Common myeloid progenitor, CD34-positive (primary cell): ENCODE results near the gene TEFM.
"Not testable (repeated sequence)": the region's sequence is repeated elsewhere in the genome, so short reads cannot be mapped to it uniquely, and the experiment has no call there.

Experiments
- CTCF ChIA-PET: fragments of 350-600 bp; sonication (Branson Sonifier 250); formaldehyde crosslinking; loops from one replicate; lab custom pipeline; 2021; ENCODE audit warnings: antibody characterized with exemption; lab: Charles Lee
- POLR2A ChIA-PET: fragments of 350-600 bp; sonication (Branson Sonifier 250); formaldehyde crosslinking; loops from one replicate; lab custom pipeline; 2021; ENCODE audit warnings: antibody characterized with exemption; lab: Charles Lee
- DNase-seq, 3 donors: peaks; one replicate each; pipeline versions ENCODE4 v3.0.0 to v3.0.0-alpha.2; 2013
- H3K27ac ChIP-seq, 2 experiments: 1 replicate in 1 of 2; 2 replicates in 1 of 2; pipeline ENCODE4 v1.7.0; 2013; ENCODE audit warnings: inconsistent platforms in 2 of 2, low read length in 2 of 2, mild to moderate bottlenecking in 2 of 2, low read depth in 1 of 2, moderate library complexity in 1 of 2; ENCODE audit not compliant: severe bottlenecking in 2 of 2, insufficient read depth in 1 of 2, poor library complexity in 1 of 2
- H3K27me3 ChIP-seq, 5 experiments: replicated peaks in 2 of 5; 1 replicate in 3 of 5; 2 replicates in 2 of 5; pipeline versions ENCODE4 v1.6.1 to v1.7.0; 2013; ENCODE audit warnings: low read length in 4 of 5, mild to moderate bottlenecking in 2 of 5, moderate library complexity in 2 of 5, inconsistent platforms in 1 of 5; ENCODE audit not compliant: insufficient read depth in 5 of 5, control insufficient read depth in 4 of 5
- H3K36me3 ChIP-seq, 4 experiments: 1 replicate in 2 of 4; 2 replicates in 2 of 4; pipeline versions ENCODE4 v1.6.1 to v1.7.0; 2013; ENCODE audit warnings: low read length in 3 of 4, control low read depth in 1 of 4, mild to moderate bottlenecking in 1 of 4; ENCODE audit not compliant: control insufficient read depth in 4 of 4, insufficient read depth in 4 of 4
- H3K4me1 ChIP-seq, 4 experiments: 1 replicate in 3 of 4; 2 replicates in 1 of 4; pipeline versions ENCODE4 v1.6.1 to v1.7.1; 2013; ENCODE audit warnings: low read length in 3 of 4, mild to moderate bottlenecking in 3 of 4, control low read depth in 1 of 4, inconsistent platforms in 1 of 4, moderate library complexity in 1 of 4; ENCODE audit not compliant: control insufficient read depth in 4 of 4, insufficient read depth in 4 of 4; ENCODE audit errors: control extremely low read depth in 1 of 4
- H3K4me3 ChIP-seq, 7 experiments: 1 replicate in 4 of 7; 2 replicates in 3 of 7; pipeline versions ENCODE4 v1.5.1 to v1.7.0; 2013; ENCODE audit warnings: mild to moderate bottlenecking in 7 of 7, low read length in 6 of 7, moderate library complexity in 6 of 7, inconsistent platforms in 2 of 7, low read depth in 2 of 7, control low read depth in 1 of 7; ENCODE audit not compliant: insufficient read depth in 4 of 7, control insufficient read depth in 1 of 7; ENCODE audit errors: extremely low read depth in 1 of 7
- H3K9me3 ChIP-seq, 5 experiments: 1 replicate in 4 of 5; 2 replicates in 1 of 5; pipeline versions ENCODE4 v1.6.1 to v1.7.1; 2013; ENCODE audit warnings: low read length in 4 of 5, mild to moderate bottlenecking in 2 of 5, inconsistent platforms in 1 of 5, low read depth in 1 of 5, moderate library complexity in 1 of 5; ENCODE audit not compliant: control insufficient read depth in 4 of 5, insufficient read depth in 2 of 5; ENCODE audit errors: control extremely low read depth in 1 of 5
- WGBS: methylation state at CpG from one replicate; pipeline ENCODE4 v1.1.5; 2013; ENCODE audit not compliant: insufficient coverage; 5-methylcytosine and 5-hydroxymethylcytosine counted together

TEFM gene

DNA sequence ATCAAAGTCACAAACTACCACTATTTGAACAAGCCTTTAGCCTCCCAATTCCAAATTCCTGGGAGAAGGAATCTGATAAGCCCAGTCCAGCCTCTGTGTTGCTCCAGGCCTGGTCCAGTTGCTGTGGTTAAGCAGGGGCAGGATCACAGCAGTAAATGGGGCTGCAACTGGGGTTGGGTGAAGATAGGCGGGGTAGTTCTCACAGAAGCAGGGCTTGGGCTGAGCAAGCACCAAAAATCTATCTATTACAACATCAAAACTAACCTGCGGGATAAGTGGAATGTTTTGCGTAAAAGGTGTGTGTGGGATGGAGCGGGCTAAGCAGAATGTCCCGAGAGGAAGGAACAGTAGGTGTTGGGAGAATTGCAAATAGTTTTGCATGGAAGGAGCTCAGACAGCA lies 41.8 kb upstream of the TEFM start:
- no peak for DNase-seq
- ChIA-PET POLR2A (no interaction called here), CTCF (interaction anchor here (1.6 kb wide), 1 partner anchor 9 kb away, joined by 7 read pairs; no protein-coding TSS in a partner anchor)
- H3K4me3 ChIP-seq = no peak overlapping the region
- H3K36me3 ChIP-seq = no peaks in the 10 kb centered on the region
- no peak overlapping the region for H3K27ac ChIP-seq
- no peaks in the 10 kb centered on the region for H3K9me3 ChIP-seq
- H3K4me1 ChIP-seq = peaks cover 2 to 14% (median 12%) of the 10 kb centered on the region in 4 experiments
- no peaks in the 10 kb centered on the region for H3K27me3 ChIP-seq
- 100% methylated on average over 1 of the region's 5 CpGs for WGBS

- DNase-seq = no peak
- Histone ChIP-seq H3K4me3 (no peak overlapping the region), H3K27me3 (no peaks in the 10 kb centered on the region), H3K4me1 (no peaks in the 10 kb centered on the region), H3K27ac (no peak overlapping the region), H3K9me3 (no peaks in the 10 kb centered on the region), H3K36me3 (no peaks in the 10 kb centered on the region)
- 20% methylated on average over 1 of the region's 4 CpGs for WGBS
- POLR2A ChIA-PET = no interaction called here
- CTCF ChIA-PET = no interaction called here
Observed at GRCh38 chr17:30942308-30943079, 36.5 kb upstream of the TEFM start.

GRCh38 chr17:30939051-30939689 lies 33.1 kb upstream of the TEFM start:
- peak in 1 of 3 donors; percentile 12 for DNase-seq
- CTCF ChIA-PET = no interaction called here
- no peaks in the 10 kb centered on the region for H3K36me3 ChIP-seq

DNA sequence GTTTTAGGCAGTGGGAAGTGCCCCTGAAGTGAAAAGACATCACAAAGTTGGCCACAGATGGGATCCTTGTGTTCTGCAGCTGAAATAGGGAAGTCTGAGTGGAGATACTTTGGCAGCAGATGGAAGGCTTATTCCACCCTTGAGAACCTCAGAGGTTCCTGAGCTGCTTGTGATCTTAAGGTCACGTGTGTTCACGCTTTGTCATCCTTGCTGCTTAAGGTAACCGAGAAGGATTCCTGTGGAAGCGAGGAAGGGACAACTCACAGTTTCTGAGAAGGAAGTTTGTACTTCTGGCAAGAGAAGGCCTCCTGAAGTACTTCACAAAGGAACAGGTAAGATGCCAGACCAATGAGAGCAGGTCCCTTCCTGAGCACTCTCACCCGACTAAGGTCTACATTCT lies 27.9 kb upstream of the TEFM start:
- Histone ChIP-seq H3K9me3 (no peaks in the 10 kb centered on the region), H3K27ac (no peak overlapping the region), H3K36me3 (no peaks in the 10 kb centered on the region), H3K4me3 (no peak overlapping the region), H3K4me1 (no peaks in the 10 kb centered on the region), H3K27me3 (no peaks in the 10 kb centered on the region)
- CTCF ChIA-PET = no interaction called here
- peak in 2 of 3 donors; percentile 45 to 59 for DNase-seq
- WGBS = 29% methylated on average over 5 of the region's 5 CpGs
- POLR2A ChIA-PET = no interaction called here

More at GRCh38 chr17:30939051-30939689, 33.1 kb upstream of the TEFM start:
- no peaks in the 10 kb centered on the region for H3K27me3 ChIP-seq
- POLR2A ChIA-PET = no interaction called here
- H3K9me3 ChIP-seq = no peaks in the 10 kb centered on the region
- no peak overlapping the region for H3K4me3 ChIP-seq
- H3K4me1 ChIP-seq = no peaks in the 10 kb centered on the region
- 97% methylated on average over 10 of the region's 13 CpGs for WGBS
- no peak overlapping the region for H3K27ac ChIP-seq

GRCh38 chr17:30931582-30931981 lies 25.5 kb upstream of the TEFM start:
- CTCF ChIA-PET = interaction anchor here (0.5 to 1.1 kb wide), 5 partner anchors 8 to 995 kb away, joined by 3 to 4 read pairs (median 3); no protein-coding TSS in a partner anchor
- not testable (repeated sequence) for H3K4me3 ChIP-seq, H3K4me1 ChIP-seq, H3K27ac ChIP-seq, H3K9me3 ChIP-seq, H3K36me3 ChIP-seq, DNase-seq, H3K27me3 ChIP-seq
- WGBS = 98% methylated on average over 7 of the region's 8 CpGs
- POLR2A ChIA-PET = interaction anchor here (0.6 to 0.9 kb wide), 2 partner anchors 32 to 40 kb away, joined by 3 read pairs; no protein-coding TSS in a partner anchor

DNA sequence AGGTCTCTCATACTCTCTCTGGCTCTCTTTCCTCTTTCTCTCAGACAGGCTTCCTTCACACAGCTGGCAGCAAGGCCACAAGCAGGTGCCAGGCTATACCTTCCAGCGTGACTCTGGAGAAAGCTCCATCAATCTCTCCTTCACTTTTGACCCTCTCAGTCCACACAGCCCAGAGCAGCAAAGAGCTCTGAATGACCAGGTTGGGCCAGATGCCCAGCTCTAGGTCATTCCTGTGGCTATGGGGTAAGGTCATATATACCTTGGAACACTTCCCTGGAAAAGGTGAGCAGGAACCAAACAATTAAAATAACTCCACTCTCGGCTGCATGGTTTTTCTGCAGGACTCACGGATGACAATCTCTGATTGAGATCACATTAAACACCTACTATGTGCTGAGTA lies 24.5 kb upstream of the TEFM start:
- ChIA-PET POLR2A (no interaction called here), CTCF (interaction anchor here (0.6 to 1.1 kb wide), 2 partner anchors 14 to 285 kb away, joined by 3 read pairs; no protein-coding TSS in a partner anchor)
- no peaks in the 10 kb centered on the region for H3K9me3 ChIP-seq
- no peak overlapping the region for H3K27ac ChIP-seq
- H3K4me1 ChIP-seq = no peaks in the 10 kb centered on the region
- H3K4me3 ChIP-seq = no peak overlapping the region
- H3K27me3 ChIP-seq = peaks cover 0 to 7% (median 3%) of the 10 kb centered on the region in 5 experiments
- no peak for DNase-seq
- H3K36me3 ChIP-seq = no peaks in the 10 kb centered on the region
- 100% methylated on average over 3 of the region's 3 CpGs for WGBS

- DNase-seq, H3K36me3 ChIP-seq, H3K4me3 ChIP-seq, H3K4me1 ChIP-seq, H3K27ac ChIP-seq, CTCF ChIA-PET, H3K9me3 ChIP-seq, H3K27me3 ChIP-seq: not testable (repeated sequence)
- POLR2A ChIA-PET = interaction anchor here (0.6 kb wide), 1 partner anchor 177 kb away, joined by 3 read pairs; no protein-coding TSS in a partner anchor
- WGBS = 100% methylated on average over 2 of the region's 3 CpGs
Observed at GRCh38 chr17:30929861-30930260, 23.8 kb upstream of the TEFM start.
